Measurements from ENCODE around the gene OSBPL8.

GRCh38 chr12:76532520-76532919 lies 27.1 kb downstream of the OSBPL8 start:
- no peak for TF ChIP-seq CTCF (conservative IDR thresholded peaks at IDR 0.05; ENCODE audit: low read depth in 2 of 2)
- no peak for TF ChIP-seq JUNB (IDR thresholded peaks at IDR 0.05; ENCODE audit: unreplicated experiment)
- TF ChIP-seq EZH2 (IDR thresholded peaks at IDR 0.05; ENCODE audit: low read depth, unreplicated experiment), result no peak
- no peak for TF ChIP-seq NANOG (IDR thresholded peaks at IDR 0.05; ENCODE audit: borderline replicate concordance)
- TF ChIP-seq POLR2AphosphoS5 (IDR thresholded peaks at IDR 0.05; ENCODE audit: low read depth), result no peak

Data from GM23338 (cell line).